Nephron (organoid): ENCODE results near the gene BHLHE23.

Experiments
- H3K27ac Mint-ChIP-seq, 3 experiments: 2 replicates each; pipeline ENCODE4 v1.8.0; 2020; ENCODE audit warnings: mixed read lengths in 3 of 3, mild to moderate bottlenecking in 2 of 3, moderate library complexity in 1 of 3
- H3K27me3 Mint-ChIP-seq: 2 replicates; pipeline ENCODE4 v1.8.0; 2021; ENCODE audit warnings: low read depth, mild to moderate bottlenecking, moderate library complexity, mixed read lengths
- H3K36me3 Mint-ChIP-seq: 2 replicates; pipeline ENCODE4 v1.8.0; 2020; ENCODE audit warnings: low read depth, mixed read lengths
- H3K4me1 Mint-ChIP-seq: 2 replicates; pipeline ENCODE4 v1.8.0; 2020; ENCODE audit warnings: mixed read lengths
- H3K4me3 Mint-ChIP-seq, 3 experiments: 2 replicates each; pipeline ENCODE4 v1.8.0; 2020; ENCODE audit warnings: mild to moderate bottlenecking in 3 of 3, mixed read lengths in 3 of 3, moderate library complexity in 2 of 3
- H3K9me3 Mint-ChIP-seq: 2 replicates; pipeline ENCODE4 v1.8.0; 2020; ENCODE audit warnings: mixed read lengths
- TF ChIP-seq, protein P1 (sequence below), 3 experiments: fragments of 200-600 bp; sonication (generic); IDR thresholded peaks; one replicate each; pipeline ENCODE4 v1.5.0; 2021; ENCODE audit warnings: antibody characterized with exemption in 3 of 3; ENCODE audit not compliant: unreplicated experiment in 3 of 3

The BHLHE23 gene

DNA sequence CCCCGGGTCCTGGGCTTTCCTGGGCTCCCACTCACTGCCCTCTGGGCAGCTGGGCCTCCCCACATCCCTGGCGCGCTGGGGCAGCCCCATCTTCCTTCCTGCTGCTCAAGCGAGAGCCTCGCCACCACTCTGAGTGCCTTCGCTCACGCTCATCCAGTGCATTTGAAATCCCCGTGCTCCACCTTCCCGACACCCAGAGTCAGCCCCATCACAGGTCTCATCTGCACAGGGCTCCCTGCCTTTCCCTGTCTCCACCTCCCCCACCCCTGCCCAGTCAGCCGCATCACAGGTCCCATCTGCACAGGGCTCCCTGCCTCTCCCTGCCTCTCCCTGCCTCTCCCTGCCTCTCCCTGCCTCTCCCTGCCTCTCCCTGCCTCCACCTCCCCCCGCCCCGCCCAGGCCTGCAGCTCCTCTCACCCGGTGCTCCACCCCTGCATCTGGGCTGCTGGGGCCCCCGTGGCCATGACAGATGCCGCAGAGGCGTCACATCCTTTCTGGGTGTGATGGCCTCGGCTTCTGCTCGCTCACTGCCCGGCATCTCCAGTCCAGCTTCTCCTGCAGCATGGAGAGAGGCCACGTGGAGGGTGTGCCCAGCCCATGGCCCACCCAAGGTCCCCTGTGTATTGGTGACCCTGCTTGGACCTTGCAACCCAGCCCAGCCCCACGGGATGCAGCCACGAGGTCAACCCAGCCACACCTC is 9.0 kb upstream of the BHLHE23 start:
- Mint-ChIP-seq H3K4me1 (peaks cover 12% of the 10 kb centered on the region), H3K4me3 (no peak overlapping the region)

DNA sequence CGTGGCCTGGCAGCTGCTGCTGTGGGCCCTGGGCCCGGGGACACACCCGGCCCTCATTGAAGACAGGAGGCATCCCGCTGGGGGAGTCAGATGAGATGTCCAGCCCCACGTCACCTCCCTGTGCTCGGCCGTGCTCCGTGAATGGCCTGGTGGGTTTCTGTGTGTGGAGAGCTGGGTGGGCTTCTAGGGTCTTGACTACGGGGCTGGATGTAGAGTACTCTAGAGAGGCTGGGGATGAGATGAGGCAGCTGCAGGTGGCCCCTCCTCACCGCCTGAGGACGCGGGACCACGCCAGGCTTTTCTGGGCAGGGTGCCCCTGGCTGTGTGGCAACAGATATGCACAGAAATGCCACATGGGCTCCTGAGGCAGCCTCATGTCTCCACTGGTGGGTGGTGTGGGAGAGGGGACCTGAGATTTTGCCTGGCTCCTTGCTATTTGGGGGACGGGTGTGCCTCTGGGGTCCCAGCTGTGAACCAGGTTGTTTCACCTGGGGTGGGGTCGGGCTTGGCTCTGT is 8.4 kb upstream of the BHLHE23 start:
- Mint-ChIP-seq H3K27ac (peak overlapping the region in 1 of 3 experiments; percentile 49), H3K4me3 (peak overlapping the region in 2 of 3 experiments; percentile 40 to 50), H3K36me3 (peaks cover 7% of the 10 kb centered on the region), H3K27me3 (peaks cover 73% of the 10 kb centered on the region), H3K4me1 (peaks cover 15% of the 10 kb centered on the region), H3K9me3 (peaks cover 29% of the 10 kb centered on the region)
- TF ChIP-seq, protein P1, sequence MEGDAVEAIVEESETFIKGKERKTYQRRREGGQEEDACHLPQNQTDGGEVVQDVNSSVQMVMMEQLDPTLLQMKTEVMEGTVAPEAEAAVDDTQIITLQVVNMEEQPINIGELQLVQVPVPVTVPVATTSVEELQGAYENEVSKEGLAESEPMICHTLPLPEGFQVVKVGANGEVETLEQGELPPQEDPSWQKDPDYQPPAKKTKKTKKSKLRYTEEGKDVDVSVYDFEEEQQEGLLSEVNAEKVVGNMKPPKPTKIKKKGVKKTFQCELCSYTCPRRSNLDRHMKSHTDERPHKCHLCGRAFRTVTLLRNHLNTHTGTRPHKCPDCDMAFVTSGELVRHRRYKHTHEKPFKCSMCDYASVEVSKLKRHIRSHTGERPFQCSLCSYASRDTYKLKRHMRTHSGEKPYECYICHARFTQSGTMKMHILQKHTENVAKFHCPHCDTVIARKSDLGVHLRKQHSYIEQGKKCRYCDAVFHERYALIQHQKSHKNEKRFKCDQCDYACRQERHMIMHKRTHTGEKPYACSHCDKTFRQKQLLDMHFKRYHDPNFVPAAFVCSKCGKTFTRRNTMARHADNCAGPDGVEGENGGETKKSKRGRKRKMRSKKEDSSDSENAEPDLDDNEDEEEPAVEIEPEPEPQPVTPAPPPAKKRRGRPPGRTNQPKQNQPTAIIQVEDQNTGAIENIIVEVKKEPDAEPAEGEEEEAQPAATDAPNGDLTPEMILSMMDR (IDR thresholded peaks at IDR 0.05; ENCODE audit: unreplicated experiment in 3 of 3) = no peak

More for the DNA sequence above, 9.0 kb upstream of the BHLHE23 start:
- Mint-ChIP-seq H3K9me3 (peaks cover 34% of the 10 kb centered on the region), H3K27ac (no peak overlapping the region), H3K27me3 (peaks cover 69% of the 10 kb centered on the region), H3K36me3 (peaks cover 7% of the 10 kb centered on the region)
- TF ChIP-seq, protein P1 (IDR thresholded peaks at IDR 0.05; ENCODE audit: unreplicated experiment in 3 of 3) = no peak

DNA sequence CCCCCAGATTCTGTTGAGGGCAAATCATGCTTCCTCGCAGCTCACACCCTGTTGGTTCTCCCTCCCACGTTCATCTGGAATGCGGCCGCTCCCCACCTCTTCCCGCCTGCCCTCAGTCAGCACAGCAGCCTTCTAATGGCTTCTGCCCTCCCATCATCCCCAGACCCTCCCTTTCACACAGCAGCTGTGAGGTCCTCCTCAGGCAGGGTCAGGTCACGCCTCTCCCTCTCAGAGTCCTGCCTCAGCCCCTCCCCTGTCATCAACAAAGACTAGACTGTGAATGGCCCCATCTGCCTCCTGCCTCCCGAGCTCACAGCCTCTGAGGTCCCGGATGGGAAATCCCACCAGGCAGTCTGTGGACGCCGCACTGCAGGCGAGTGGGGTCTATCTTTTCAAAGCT is 7.9 kb upstream of the BHLHE23 start:
- H3K4me1 Mint-ChIP-seq = peaks cover 17% of the 10 kb centered on the region
- H3K9me3 Mint-ChIP-seq = peaks cover 29% of the 10 kb centered on the region
- H3K4me3 Mint-ChIP-seq = peak overlapping the region; percentile 20 to 50 (median 40)
- H3K27ac Mint-ChIP-seq = peak overlapping the region in 1 of 3 experiments; percentile 49
- H3K36me3 Mint-ChIP-seq = peaks cover 7% of the 10 kb centered on the region
- peaks cover 78% of the 10 kb centered on the region for H3K27me3 Mint-ChIP-seq
- TF ChIP-seq, protein P1 (IDR thresholded peaks at IDR 0.05; ENCODE audit: unreplicated experiment in 3 of 3) = no peak

DNA sequence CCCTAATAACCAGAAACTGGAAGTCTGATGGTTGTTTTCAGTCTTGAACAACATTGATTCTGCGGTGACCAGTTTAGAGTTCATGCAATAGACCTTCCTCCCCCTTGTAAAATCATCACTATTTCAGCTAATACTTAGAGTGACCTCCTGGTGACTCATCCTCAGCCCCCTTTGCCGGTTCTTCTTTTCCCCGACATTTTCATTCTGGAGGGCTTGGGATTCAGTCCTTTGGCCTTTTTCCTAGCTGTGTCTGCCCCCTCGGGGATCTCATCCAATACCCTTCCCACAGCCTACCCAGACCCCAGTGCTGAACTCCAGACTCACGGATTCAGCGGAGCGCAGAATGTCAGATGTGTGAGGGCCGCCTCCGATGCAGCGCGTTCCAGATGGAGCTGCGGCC is 7.5 kb upstream of the BHLHE23 start:
- H3K27ac Mint-ChIP-seq = peak overlapping the region in 1 of 3 experiments; percentile 49

DNA sequence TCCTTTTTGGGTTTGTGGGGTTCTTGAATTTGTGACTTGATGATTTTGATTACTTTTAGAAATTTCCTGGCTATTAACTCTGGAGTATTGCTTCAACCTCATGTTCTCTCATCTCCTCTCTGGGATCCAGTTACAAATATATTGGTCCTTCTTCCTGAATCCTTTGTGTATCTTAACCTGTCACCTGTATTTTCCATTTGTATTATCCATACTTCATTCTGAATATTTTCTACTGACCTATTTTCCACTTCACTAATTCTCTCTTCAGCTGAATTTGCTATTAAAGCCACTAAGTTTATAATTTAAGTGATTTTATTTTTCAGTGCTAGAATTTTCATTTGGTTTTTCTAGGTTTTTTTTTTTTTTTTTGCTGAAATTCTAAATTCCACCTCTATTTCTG is 6.4 kb upstream of the BHLHE23 start:
- TF ChIP-seq, protein P1 (IDR thresholded peaks at IDR 0.05; ENCODE audit: unreplicated experiment in 3 of 3) = no peak
- Mint-ChIP-seq H3K9me3 (peaks cover 20% of the 10 kb centered on the region), H3K36me3 (peaks cover 7% of the 10 kb centered on the region), H3K4me3 (no peak overlapping the region), H3K27ac (no peak overlapping the region), H3K4me1 (peaks cover 17% of the 10 kb centered on the region), H3K27me3 (peaks cover 79% of the 10 kb centered on the region)

More for the DNA sequence above, 7.5 kb upstream of the BHLHE23 start:
- TF ChIP-seq, protein P1 (IDR thresholded peaks at IDR 0.05; ENCODE audit: unreplicated experiment in 3 of 3) = no peak
- Mint-ChIP-seq H3K27me3 (peaks cover 76% of the 10 kb centered on the region), H3K4me1 (peaks cover 17% of the 10 kb centered on the region), H3K36me3 (peaks cover 7% of the 10 kb centered on the region), H3K9me3 (peaks cover 24% of the 10 kb centered on the region), H3K4me3 (peak overlapping the region in 2 of 3 experiments; percentile 12 to 38)
